CD4-positive, alpha-beta T cell treated with Interleukin-10 for 1 hour (primary cell): Measurements from ENCODE around the gene CLIP3.
"Not testable (repeated sequence)": the region's sequence is repeated elsewhere in the genome, so short reads cannot be mapped to it uniquely, and the experiment has no call there.

Experiments used
- DNase-seq: peaks from one replicate; pipeline ENCODE4 v3.0.0-alpha.2; 2020

Gene CLIP3

GRCh38 chr19:36046443-36047050 lies 13.9 kb upstream of the CLIP3 start:
- DNase-seq: no peak

- no peak for DNase-seq
Observed at GRCh38 chr19:36043952-36044351, 11.3 kb upstream of the CLIP3 start.

GRCh38 chr19:36041831-36042230 lies 9.2 kb upstream of the CLIP3 start:
- DNase-seq: no peak

- DNase-seq: not testable (repeated sequence)
Observed at GRCh38 chr19:36041092-36041491, 8.4 kb upstream of the CLIP3 start.

GRCh38 chr19:36040495-36040894 lies 7.8 kb upstream of the CLIP3 start:
- DNase-seq: no peak

GRCh38 chr19:36031308-36031707 lies 1.4 kb downstream of the CLIP3 start:
- no peak for DNase-seq

GRCh38 chr19:36030264-36031148 lies 2.2 kb downstream of the CLIP3 start:
- DNase-seq: no peak

GRCh38 chr19:36028313-36029041 lies 4.2 kb downstream of the CLIP3 start:
- DNase-seq: no peak

- no peak for DNase-seq
Observed at GRCh38 chr19:36027696-36028095, 5.0 kb downstream of the CLIP3 start.

- DNase-seq: no peak
Observed at GRCh38 chr19:36026091-36026876, 6.4 kb downstream of the CLIP3 start.

GRCh38 chr19:36025541-36025940 lies 7.1 kb downstream of the CLIP3 start:
- DNase-seq: no peak

- DNase-seq: no peak
Observed at GRCh38 chr19:36023432-36023831, 9.2 kb downstream of the CLIP3 start.

- DNase-seq: no peak
Observed at GRCh38 chr19:36019061-36019670, 13.5 kb downstream of the CLIP3 start.

GRCh38 chr19:36014012-36014924 lies 18.4 kb downstream of the CLIP3 start, which contains the start of gene ALKBH6:
Gene ALKBH6 (minus strand): TSS chr19:36014213. CDS start chr19:36013397, 816 bp downstream.
- DNase-seq: peak; percentile 99

- DNase-seq: no peak
Observed at GRCh38 chr19:36013280-36014011, 19.2 kb downstream of the CLIP3 start.

GRCh38 chr19:36010402-36010801 lies 22.3 kb downstream of the CLIP3 start:
- no peak for DNase-seq

- DNase-seq: no peak
Observed at GRCh38 chr19:36009633-36010379, 22.9 kb downstream of the CLIP3 start.

GRCh38 chr19:36009220-36009619 lies 23.5 kb downstream of the CLIP3 start:
- peak; percentile 44 for DNase-seq

GRCh38 chr19:36008336-36008978 lies 24.2 kb downstream of the CLIP3 start, which contains the start of gene SYNE4:
Gene SYNE4 (minus strand): TSS chr19:36008813. CDS start chr19:36008681, 132 bp downstream.
- DNase-seq: no peak
